Stimulated activated naive CD4-positive, alpha-beta T cell (primary cell): Measurements from ENCODE around the gene STK40.

Experiments used
- DNase-seq, 6 experiments: peaks; one replicate each; lab custom pipeline; 2025; lab: John Stamatoyannopoulos, UW

The STK40 gene

GRCh38 chr1:36344395-36344680, 41.4 kb downstream of the STK40 start:
- DNase-seq = no peak

GRCh38 chr1:36343651-36344394, 41.9 kb downstream of the STK40 start:
- DNase-seq = no peak

GRCh38 chr1:36342426-36343185, 43.1 kb downstream of the STK40 start:
- DNase-seq = peak in 5 of 6 experiments; percentile 53 to 64 (median 57)

GRCh38 chr1:36341626-36342320, 44.0 kb downstream of the STK40 start:
- DNase-seq = no peak

GRCh38 chr1:36339615-36340014, 46.1 kb downstream of the STK40 start:
- no peak for DNase-seq

GRCh38 chr1:36339215-36339614, 46.5 kb downstream of the STK40 start:
- no peak for DNase-seq

- no peak for DNase-seq
Observed at GRCh38 chr1:36337830-36338229, 47.9 kb downstream of the STK40 start.

- no peak for DNase-seq
Observed at GRCh38 chr1:36330940-36331339, 54.8 kb downstream of the STK40 start.

GRCh38 chr1:36329817-36330216, 55.9 kb downstream of the STK40 start:
- DNase-seq = no peak

- no peak for DNase-seq
Observed at GRCh38 chr1:36328713-36329112, 57.0 kb downstream of the STK40 start.

- DNase-seq = no peak
Observed at GRCh38 chr1:36328088-36328480, 57.6 kb downstream of the STK40 start.

GRCh38 chr1:36327421-36328087, 58.2 kb downstream of the STK40 start:
- DNase-seq = no peak

- DNase-seq = no peak
Observed at GRCh38 chr1:36326499-36326898, 59.2 kb downstream of the STK40 start.

GRCh38 chr1:36324353-36324703, 61.4 kb downstream of the STK40 start:
- no peak for DNase-seq

- DNase-seq = peak in 5 of 6 experiments; percentile 13 to 44 (median 22)
Observed at GRCh38 chr1:36323636-36324352, 61.9 kb downstream of the STK40 start, which contains the start of gene EVA1B. Gene EVA1B, minus strand, starts transcription at chr1:36323645. Its CDS starts 608 bp downstream, at chr1:36323037.

- peak in 4 of 6 experiments; percentile 18 to 40 (median 20) for DNase-seq
Observed at GRCh38 chr1:36322786-36323635, 62.7 kb downstream of the STK40 start.

GRCh38 chr1:36322041-36322785, 63.5 kb downstream of the STK40 start:
- no peak for DNase-seq

- DNase-seq = peak in 4 of 6 experiments; percentile 10 to 30 (median 19)
Observed at GRCh38 chr1:36321119-36321951, 64.4 kb downstream of the STK40 start.

GRCh38 chr1:36320767-36321118, 65.0 kb downstream of the STK40 start:
- DNase-seq = no peak
